HG02852 (cell line): ENCODE data around the gene EVL.

ENCODE experiments used
- ATAC-seq: cut with Tn5 transposase; IDR thresholded peaks from one replicate; pipeline ENCODE4 v1.9.1; 2021; ENCODE audit warnings: mild to moderate bottlenecking, moderate library complexity; ENCODE audit not compliant: unreplicated experiment

The EVL gene

GRCh38 chr14:100108042-100108825 is 43.0 kb downstream of the EVL start:
- peak; percentile 84 for ATAC-seq

GRCh38 chr14:100108840-100109593 is 43.8 kb downstream of the EVL start:
- no peak for ATAC-seq

- ATAC-seq = no peak
Observed at GRCh38 chr14:100109594-100109955, 44.4 kb downstream of the EVL start.

- ATAC-seq = no peak
Observed at GRCh38 chr14:100110816-100111215, 45.6 kb downstream of the EVL start.

- ATAC-seq = no peak
Observed at GRCh38 chr14:100111931-100112704, 46.9 kb downstream of the EVL start.

- ATAC-seq = no peak
Observed at GRCh38 chr14:100114109-100114765, 49.0 kb downstream of the EVL start.

GRCh38 chr14:100115236-100115635 is 50.0 kb downstream of the EVL start:
- ATAC-seq = no peak

GRCh38 chr14:100115726-100116125 is 50.5 kb downstream of the EVL start:
- no peak for ATAC-seq

- ATAC-seq = no peak
Observed at GRCh38 chr14:100116134-100116533, 50.9 kb downstream of the EVL start.

- ATAC-seq = no peak
Observed at GRCh38 chr14:100117026-100117425, 51.8 kb downstream of the EVL start.

- no peak for ATAC-seq
Observed at GRCh38 chr14:100117633-100118395, 52.6 kb downstream of the EVL start.

GRCh38 chr14:100118396-100119011 is 53.3 kb downstream of the EVL start:
- no peak for ATAC-seq

GRCh38 chr14:100119251-100119650 is 54.0 kb downstream of the EVL start:
- ATAC-seq = no peak

GRCh38 chr14:100120522-100121269 is 55.5 kb downstream of the EVL start:
- no peak for ATAC-seq

- ATAC-seq = no peak
Observed at GRCh38 chr14:100121643-100122480, 56.6 kb downstream of the EVL start.

GRCh38 chr14:100122481-100123223 is 57.4 kb downstream of the EVL start:
- ATAC-seq = no peak

GRCh38 chr14:100123618-100124017 is 58.4 kb downstream of the EVL start:
- no peak for ATAC-seq
